Activated CD4-positive, CD25-positive, alpha-beta regulatory T cell (primary cell): ENCODE results near the gene ANTXR1.

Source experiments
- DNase-seq, 4 experiments: peaks; one replicate each; lab custom pipeline; 2025; lab: John Stamatoyannopoulos, UW

ANTXR1 gene

GRCh38 chr2:69134306-69134945, 121.4 kb downstream of the ANTXR1 start:
- DNase-seq = no peak

DNA sequence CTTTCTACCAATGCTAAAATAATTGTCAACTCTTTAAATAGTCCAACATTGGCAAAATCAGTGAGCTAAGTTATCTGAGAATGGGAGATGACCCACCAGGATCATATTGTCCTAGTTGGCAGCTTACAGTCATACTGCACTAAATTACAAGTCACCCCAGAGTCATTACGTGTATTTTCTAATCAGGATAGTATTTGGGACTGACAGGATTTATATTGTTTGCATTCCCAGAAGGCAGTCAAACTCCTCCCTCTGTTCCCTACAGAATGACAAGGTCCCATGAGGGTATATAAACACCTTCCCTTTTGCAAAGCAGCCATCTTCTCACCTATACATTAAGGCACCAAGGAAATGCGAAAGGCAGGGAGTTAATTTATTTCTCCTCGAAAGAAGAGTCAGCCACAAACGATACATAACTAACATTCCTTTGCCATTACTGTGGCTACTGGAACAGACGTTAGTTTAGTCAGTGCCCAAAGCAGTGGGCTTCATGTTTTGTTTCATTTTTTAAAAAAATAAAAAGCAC, 125.3 kb downstream of the ANTXR1 start:
- DNase-seq = no peak

GRCh38 chr2:69138793-69139459, 125.9 kb downstream of the ANTXR1 start:
- DNase-seq = no peak

DNA sequence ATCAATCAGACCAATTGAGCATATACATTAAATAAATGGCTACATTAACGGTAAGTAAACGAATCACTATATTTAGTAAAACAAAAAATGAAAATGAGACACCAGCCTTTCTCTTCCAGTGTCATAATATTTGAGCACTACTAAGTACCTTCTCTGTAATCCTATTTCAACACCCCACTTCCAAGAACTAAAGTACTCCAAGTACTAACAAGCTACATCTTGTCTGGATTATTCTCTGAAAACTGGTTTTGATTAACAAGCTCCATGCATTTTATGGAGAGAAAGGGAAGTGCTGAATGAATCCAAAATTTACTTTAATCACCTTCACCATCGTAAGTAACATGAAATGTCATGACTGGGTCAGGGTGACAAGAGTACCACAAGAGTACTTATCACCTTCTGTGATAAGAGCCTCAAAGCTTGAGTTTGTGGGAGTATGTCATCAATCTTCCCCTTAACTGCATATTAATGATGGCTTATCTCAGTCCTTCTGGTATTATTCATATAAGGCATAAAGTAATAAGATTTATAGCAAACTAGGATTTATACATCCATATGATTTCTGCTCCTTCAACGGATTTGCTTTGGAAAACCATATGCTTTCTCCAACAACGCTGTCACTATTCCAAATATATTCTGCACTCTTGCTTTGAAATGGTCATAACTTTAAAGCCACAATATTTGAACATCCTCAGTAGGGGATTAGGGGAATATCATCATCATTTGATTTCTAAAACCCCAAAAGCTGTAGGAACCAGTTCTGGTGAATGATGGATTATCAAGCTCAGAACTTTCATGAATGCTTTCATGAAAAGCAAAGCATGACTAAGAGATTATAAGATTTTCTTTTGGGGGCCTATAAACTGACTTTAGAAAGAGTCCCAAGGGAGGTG, 127.0 kb downstream of the ANTXR1 start:
- DNase-seq = no peak

- DNase-seq = no peak
Observed at GRCh38 chr2:69141061-69141460, 128.1 kb downstream of the ANTXR1 start.

- DNase-seq = no peak
Observed at GRCh38 chr2:69143748-69144360, 130.9 kb downstream of the ANTXR1 start.

DNA sequence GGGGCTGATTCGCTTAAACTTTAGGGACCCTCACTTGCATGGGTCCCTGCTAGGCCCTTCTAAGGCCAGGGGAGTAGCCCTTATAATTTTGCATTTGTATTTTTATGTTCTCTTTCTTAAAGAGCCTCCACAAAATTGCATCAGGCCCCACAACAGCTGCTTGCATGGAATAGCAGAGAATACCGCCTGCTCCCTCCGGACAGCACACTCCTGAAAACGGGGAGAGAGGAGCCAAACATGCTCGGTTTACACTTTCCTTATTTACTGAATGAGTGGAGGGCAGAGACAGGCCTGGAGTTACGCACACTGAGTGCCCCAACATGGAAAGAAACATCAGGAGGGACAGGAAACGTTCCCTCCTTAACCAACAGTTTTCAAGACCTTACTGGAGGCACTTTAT, 132.2 kb downstream of the ANTXR1 start:
- DNase-seq = no peak

DNA sequence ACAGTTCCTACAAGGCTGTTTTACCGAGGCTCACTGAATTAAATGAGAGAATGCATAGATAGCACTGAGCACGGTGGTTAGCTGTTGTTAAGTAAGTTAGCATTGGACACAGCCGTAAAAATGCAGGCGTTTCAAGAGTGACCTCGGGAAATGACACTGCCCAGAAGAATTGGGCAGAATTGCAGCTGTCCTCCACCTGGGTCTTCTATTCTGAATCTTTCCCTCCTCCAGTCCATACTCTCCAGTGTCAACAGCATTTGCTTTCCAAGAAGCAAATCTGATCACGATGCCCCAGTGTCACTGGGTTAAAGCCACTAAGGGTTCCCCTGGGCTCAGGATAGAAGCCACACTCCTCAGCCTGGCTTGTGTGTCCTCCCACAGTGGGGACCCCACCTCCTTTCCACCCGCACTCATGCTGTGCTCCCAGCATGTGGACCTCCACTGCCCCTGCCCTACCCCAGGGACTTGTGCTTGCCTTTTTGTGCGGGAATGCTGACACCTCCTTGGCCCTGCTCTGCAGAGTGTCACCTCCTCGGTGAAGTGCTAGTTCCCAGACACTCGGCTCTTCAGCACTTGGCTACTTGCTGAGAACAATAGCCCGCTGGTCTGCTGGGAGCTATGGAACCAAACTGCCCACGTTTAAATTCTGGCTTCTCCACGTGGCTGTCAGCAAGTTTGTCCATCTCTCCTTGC, 135.0 kb downstream of the ANTXR1 start:
- no peak for DNase-seq

DNA sequence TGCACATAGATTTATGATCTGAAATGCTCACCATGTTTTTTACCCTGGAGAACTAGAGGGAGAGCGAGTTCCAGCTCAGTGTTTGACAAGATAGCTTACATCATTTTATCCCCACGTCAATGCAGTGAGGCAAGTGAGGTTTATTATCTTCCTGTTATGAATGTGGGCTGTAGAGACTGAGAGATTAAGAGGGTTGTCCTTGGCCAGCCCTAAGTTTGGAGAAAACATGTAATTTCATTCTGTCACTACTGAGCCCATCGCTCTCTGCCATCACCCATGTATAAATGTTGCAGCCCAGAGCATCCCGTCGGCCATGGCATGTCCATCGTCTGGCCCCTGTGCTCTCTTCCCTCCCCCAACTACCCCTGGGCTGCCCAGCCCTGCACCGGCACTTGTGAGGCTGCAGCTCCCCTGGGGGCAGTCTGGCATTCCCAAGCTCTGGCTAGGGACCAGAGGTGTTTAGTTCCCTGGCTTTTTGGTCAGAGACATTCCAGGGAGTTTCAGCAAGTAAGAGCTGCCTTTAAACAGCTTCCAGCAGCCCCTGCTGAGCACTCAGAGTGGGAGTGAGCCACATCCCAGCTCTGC, 136.7 kb downstream of the ANTXR1 start:
- DNase-seq = no peak

- DNase-seq = no peak
Observed at GRCh38 chr2:69151931-69152330, 139.0 kb downstream of the ANTXR1 start.

GRCh38 chr2:69152847-69153583, 140.0 kb downstream of the ANTXR1 start:
- no peak for DNase-seq

- no peak for DNase-seq
Observed at GRCh38 chr2:69154106-69154505, 141.1 kb downstream of the ANTXR1 start.

DNA sequence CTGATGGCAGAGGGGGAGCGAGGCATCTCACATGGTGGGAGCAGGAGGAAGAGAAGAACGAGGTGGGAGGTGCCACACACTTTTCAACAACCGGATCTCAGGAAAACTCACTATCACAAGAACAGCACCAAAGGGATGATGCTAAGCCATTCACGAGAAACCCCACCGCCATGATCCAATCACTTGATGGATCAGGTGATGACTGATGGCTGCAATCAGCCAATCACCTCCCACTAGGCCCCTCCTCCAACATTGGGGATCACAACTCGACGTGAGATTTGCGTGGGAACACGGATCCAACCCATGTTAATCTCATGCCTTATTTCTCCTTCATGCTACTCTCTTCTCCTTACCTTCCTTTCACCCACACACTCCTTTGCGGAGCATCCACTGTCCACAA, 143.6 kb downstream of the ANTXR1 start:
- DNase-seq = no peak

GRCh38 chr2:69157441-69157840, 144.5 kb downstream of the ANTXR1 start:
- DNase-seq = no peak

- DNase-seq = no peak
Observed at GRCh38 chr2:69159986-69160385, 147.0 kb downstream of the ANTXR1 start.

GRCh38 chr2:69162057-69162456, 149.1 kb downstream of the ANTXR1 start:
- DNase-seq = no peak

GRCh38 chr2:69163109-69163508, 150.1 kb downstream of the ANTXR1 start:
- no peak for DNase-seq

DNA sequence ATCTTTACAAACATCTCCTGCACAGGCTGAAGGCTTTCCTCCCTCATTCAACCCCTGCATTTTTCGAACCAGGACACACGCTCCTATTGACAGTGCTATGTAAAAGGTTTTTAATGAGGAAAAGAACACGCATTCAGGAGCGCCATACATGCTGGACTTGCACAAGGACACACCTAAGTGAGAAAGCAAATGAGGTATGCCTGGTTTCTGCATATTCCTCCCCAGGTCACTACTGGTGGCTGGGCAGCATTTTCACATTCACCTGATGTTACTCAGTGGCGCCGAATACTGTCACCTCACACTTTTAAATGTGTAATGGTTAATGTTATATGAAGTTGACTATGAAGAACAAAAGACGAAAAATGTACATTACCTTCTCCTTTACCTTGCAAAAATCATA, 150.6 kb downstream of the ANTXR1 start:
- no peak for DNase-seq

DNA sequence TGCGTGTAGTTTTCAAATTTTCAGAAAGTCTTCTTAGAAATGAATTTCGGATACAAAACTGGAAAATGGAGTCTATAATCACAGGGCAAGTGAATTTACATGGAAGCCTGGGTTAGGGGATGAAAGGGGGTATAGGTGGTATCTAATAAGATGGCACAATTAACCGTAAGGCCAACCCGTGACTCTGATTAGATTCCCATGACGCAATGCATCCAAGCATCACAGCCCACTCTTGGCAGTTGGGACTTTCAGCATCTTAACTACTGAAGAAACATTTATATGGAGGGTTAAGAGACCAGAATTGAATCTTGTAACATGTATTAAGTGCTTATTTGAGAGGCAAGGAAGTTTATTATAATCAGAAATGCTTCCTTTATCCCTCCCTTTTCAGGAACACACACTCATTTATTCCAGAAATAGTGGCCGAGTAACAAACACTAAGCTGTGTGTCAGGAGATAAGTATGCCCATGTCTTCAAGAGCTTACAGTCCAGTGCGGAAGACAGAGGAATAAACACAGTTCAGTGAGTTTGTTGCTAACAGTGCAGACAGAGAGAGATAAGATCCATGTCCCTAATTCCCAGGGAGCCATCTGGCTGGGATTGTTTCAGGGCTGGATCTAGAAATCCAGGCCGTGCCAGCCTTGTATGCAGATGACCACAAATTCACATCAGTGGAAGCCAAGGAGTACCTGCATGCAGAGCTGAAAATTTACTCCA, 151.2 kb downstream of the ANTXR1 start:
- no peak for DNase-seq
